ENCODE data around the gene ARID3A. TPM values are rescaled to one million over a fixed set of nuclear protein-coding genes. Genes with fewer than 3 reads are reported as not detected.

ARID3A gene
- total and polyA plus RNA-seq, 2 of the 8 experiments (the other 6 are each of a cell fraction or from before 2014, with no cell fraction given): 40.5 to 77.4 TPM

DNA sequence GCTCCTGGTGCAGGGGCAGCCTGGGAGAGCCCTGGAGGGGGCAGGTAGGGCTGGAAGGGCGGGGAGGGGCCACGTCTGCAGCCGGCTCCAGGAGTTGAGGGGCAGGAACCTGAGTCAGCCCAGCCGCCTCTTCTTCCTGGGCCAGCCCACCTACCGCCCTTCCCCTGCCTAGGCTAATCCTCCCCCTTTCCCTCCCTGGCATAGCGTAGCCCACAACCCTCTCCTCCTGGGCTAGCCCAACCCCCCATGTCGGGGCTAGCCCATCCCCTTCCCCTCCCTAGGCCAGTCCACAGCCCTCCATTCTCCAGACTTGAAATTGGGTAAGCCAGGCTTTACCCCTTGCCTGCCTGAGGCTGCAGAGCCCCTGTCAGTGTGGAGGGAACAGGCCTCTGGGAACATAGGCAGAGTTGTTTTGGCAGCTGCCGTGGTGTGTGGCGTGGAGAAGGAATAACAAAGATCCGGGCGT lies 37.7 kb downstream of the ARID3A start:
- H2AK5ac ChIP-seq (ENCODE audit: low read depth, low read length): no peak overlapping the region
- H3K9me3 ChIP-seq (ENCODE audit: insufficient read depth in 2 of 2, low read depth in 1 of 2, low read length in 1 of 2): peaks cover 0 to 10% of the 10 kb centered on the region in 2 experiments; a peak in 1 of 4 replicates
- TF ChIP-seq BCL11A (IDR thresholded peaks at IDR 0.05; ENCODE audit: low read depth in 2 of 2, low read length in 2 of 2) (no peak), NRF1 (IDR thresholded peaks at IDR 0.05; ENCODE audit: low read depth, low read length) (no peak), NANOG (IDR thresholded peaks at IDR 0.05; ENCODE audit: insufficient read depth, low read depth, low read length, poor library complexity, severe bottlenecking) (no peak), ZNF274 (IDR thresholded peaks at IDR 0.05; ENCODE audit: borderline replicate concordance, extremely low read depth, low read length) (no peak), EZH2 (IDR thresholded peaks at IDR 0.05; ENCODE audit: low read depth, low read length, severe bottlenecking) (no peak), CBX8 (IDR thresholded peaks at IDR 0.05; ENCODE audit: borderline replicate concordance, low read depth, low read length) (no peak), KDM4A (IDR thresholded peaks at IDR 0.05; ENCODE audit: low read depth, low read length, severe bottlenecking) (no peak), TAF7 (optimal IDR thresholded peaks at IDR 0.05; ENCODE audit: borderline replicate concordance, low read depth, low read length) (no peak), SP4 (IDR thresholded peaks at IDR 0.05; ENCODE audit: low read length) (no peak)
- TF ChIP-seq, protein P1, sequence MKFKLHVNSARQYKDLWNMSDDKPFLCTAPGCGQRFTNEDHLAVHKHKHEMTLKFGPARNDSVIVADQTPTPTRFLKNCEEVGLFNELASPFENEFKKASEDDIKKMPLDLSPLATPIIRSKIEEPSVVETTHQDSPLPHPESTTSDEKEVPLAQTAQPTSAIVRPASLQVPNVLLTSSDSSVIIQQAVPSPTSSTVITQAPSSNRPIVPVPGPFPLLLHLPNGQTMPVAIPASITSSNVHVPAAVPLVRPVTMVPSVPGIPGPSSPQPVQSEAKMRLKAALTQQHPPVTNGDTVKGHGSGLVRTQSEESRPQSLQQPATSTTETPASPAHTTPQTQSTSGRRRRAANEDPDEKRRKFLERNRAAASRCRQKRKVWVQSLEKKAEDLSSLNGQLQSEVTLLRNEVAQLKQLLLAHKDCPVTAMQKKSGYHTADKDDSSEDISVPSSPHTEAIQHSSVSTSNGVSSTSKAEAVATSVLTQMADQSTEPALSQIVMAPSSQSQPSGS (IDR thresholded peaks at IDR 0.05; ENCODE audit: low read length): no peak
- H3K79me2 ChIP-seq (ENCODE audit: control insufficient read depth in 1 of 2, insufficient read depth in 2 of 2, low read length in 2 of 2): 0 out of 4 replicates have a peak, but pooled peaks cover 0 to 3% of the 10 kb centered on the region in 2 experiments
- H3K23ac ChIP-seq (ENCODE audit: insufficient read length): no peak overlapping the region
- no peak overlapping the region for H3K14ac ChIP-seq (ENCODE audit: insufficient read length)
- peaks cover 8 to 37% (median 23%) of the 10 kb centered on the region in 4 experiments for H3K36me3 ChIP-seq (ENCODE audit: control insufficient read depth in 2 of 4, insufficient read depth in 4 of 4, low read length in 3 of 4)
- H4K91ac ChIP-seq (replicated peaks; ENCODE audit: insufficient read length, low read length): no peak overlapping the region
- ChIA-PET CTCF (ENCODE audit: partially characterized antibody) (interaction anchor here (0.5 to 2.0 kb wide), 2 partner anchors 18 to 40 kb away, joined by 5 to 6 read pairs; no protein-coding TSS in a partner anchor), POLR2A (ENCODE audit: partially characterized antibody) (interaction anchor here (1.3 to 1.7 kb wide), 2 partner anchors 21 to 65 kb away, joined by 3 to 9 read pairs; partner anchors contain the start of gene WDR18)
- H3K27me3 ChIP-seq (replicated peaks in 1 of 4; ENCODE audit: control insufficient read depth in 3 of 4, extremely low read depth in 1 of 4, insufficient read depth in 3 of 4, low read length in 3 of 4): no peaks in the 10 kb centered on the region
- H2BK120ac ChIP-seq (replicated peaks; ENCODE audit: low read depth, low read length): no peak overlapping the region
- H4K8ac ChIP-seq (ENCODE audit: extremely low read depth, insufficient read depth, low read length): peak overlapping the region; percentile 28; the same call in 1 of the 2 replicates
- no peak overlapping the region for H4K5ac ChIP-seq (ENCODE audit: insufficient read length, low read depth, low read length)
- H3K18ac ChIP-seq (ENCODE audit: extremely low read depth, low read length): no peak overlapping the region
- H2BK12ac ChIP-seq (ENCODE audit: low read depth, low read length): no peak overlapping the region
- H3K4me1 ChIP-seq (replicated peaks in 1 of 4; ENCODE audit: control insufficient read depth in 3 of 4, insufficient read depth in 4 of 4, low read length in 3 of 4): peaks cover 0 to 8% (median 4%) of the 10 kb centered on the region in 4 experiments; a peak in 3 of 7 replicates
- WGBS, 2 experiments (ENCODE audit: extremely low coverage in 1 of 2, insufficient coverage in 1 of 2, insufficient read length in 1 of 2, insufficient replicate concordance in 2 of 2, low coverage in 1 of 2, low lambda C conversion rate in 2 of 2, missing lambda C conversion rate in 1 of 2): 88% methylated on average over 7 of the region's 11 CpGs; no CpG with 5 or more reads in 1 of the 2 experiments
- H2AFZ ChIP-seq (ENCODE audit: low read length): no peak overlapping the region
- peaks cover 0 to 3% of the 10 kb centered on the region in 2 experiments for H4K20me1 ChIP-seq (replicated peaks in 1 of 2; ENCODE audit: control insufficient read depth in 1 of 2, insufficient read depth in 2 of 2, low read length in 2 of 2)
- no peak overlapping the region for H3K4ac ChIP-seq (replicated peaks; ENCODE audit: insufficient read length, low read depth, low read length)
- H2BK15ac ChIP-seq (ENCODE audit: low read length): no peak overlapping the region
- no peaks in the 10 kb centered on the region for H3K23me2 ChIP-seq (ENCODE audit: low read depth, low read length)
- no peak overlapping the region for H3K27ac ChIP-seq (ENCODE audit: low read depth, low read length)
- H3K4me2 ChIP-seq (ENCODE audit: insufficient read depth in 1 of 2, low read depth in 2 of 2, low read length in 2 of 2): no peak overlapping the region
- no peak overlapping the region for H2BK20ac ChIP-seq (ENCODE audit: low read length)
- H2BK5ac ChIP-seq (ENCODE audit: low read depth, low read length): peak overlapping the region; percentile 12; the same call in 1 of the 2 replicates
- H3K4me3 ChIP-seq (ENCODE audit: extremely low read depth in 1 of 4, insufficient read depth in 2 of 4, low read depth in 3 of 4, low read length in 4 of 4): no peak overlapping the region
- no peak overlapping the region for H3K56ac ChIP-seq (replicated peaks; ENCODE audit: insufficient read length, low read depth, low read length)
- H3K79me1 ChIP-seq (ENCODE audit: low read depth, low read length): no peaks in the 10 kb centered on the region
- H3K9ac ChIP-seq (replicated peaks in 1 of 4; ENCODE audit: extremely low read depth in 1 of 4, low read depth in 3 of 4, low read length in 3 of 4): no peak overlapping the region
- FAIRE-seq: no peak
- no peak for DNase-seq (ENCODE audit: low read depth in 1 of 2, low spot score in 2 of 2)
